ENCODE data around the gene POLR3E. TPM values are rescaled to one million over a fixed set of nuclear protein-coding genes. Genes with fewer than 3 reads are reported as not detected.

The POLR3E gene
- total RNA-seq, 1 donor from 2014 or later: 19.5 TPM

- Histone ChIP-seq H3K27me3 (no peaks in the 10 kb centered on the region), H3K27ac (no peak overlapping the region), H3K9me3 (no peaks in the 10 kb centered on the region), H3K4me1 (no peaks in the 10 kb centered on the region), H3K36me3 (peaks cover 41 to 82% of the 10 kb centered on the region in 2 donors), H3K4me3 (no peak overlapping the region)
- no peak for TF ChIP-seq CTCF (IDR thresholded peaks at IDR 0.05)
- no peak for DNase-seq (ENCODE audit: low spot score in 2 of 2)
- intact Hi-C loops (cut with DNase I): no loop called here
Measured at GRCh38 chr16:22282254-22282892, 14.8 kb upstream of the POLR3E start.

- no peaks in the 10 kb centered on the region for H3K27me3 ChIP-seq
- no peaks in the 10 kb centered on the region for H3K9me3 ChIP-seq
- no peak overlapping the region for H3K27ac ChIP-seq
- TF ChIP-seq CTCF (IDR thresholded peaks at IDR 0.05): no peak
- intact Hi-C loops (cut with DNase I): no loop called here
- H3K4me3 ChIP-seq: no peak overlapping the region
- peaks cover 36 to 63% of the 10 kb centered on the region in 2 donors for H3K36me3 ChIP-seq
- no peak for DNase-seq (ENCODE audit: low spot score in 2 of 2)
- H3K4me1 ChIP-seq: no peaks in the 10 kb centered on the region
Measured at GRCh38 chr16:22284637-22285036, 12.6 kb upstream of the POLR3E start.

GRCh38 chr16:22285080-22285479 lies 12.1 kb upstream of the POLR3E start:
- Histone ChIP-seq H3K9me3 (no peaks in the 10 kb centered on the region), H3K4me3 (no peak overlapping the region), H3K27me3 (no peaks in the 10 kb centered on the region), H3K36me3 (peaks cover 32 to 59% of the 10 kb centered on the region in 2 donors), H3K27ac (no peak overlapping the region), H3K4me1 (no peaks in the 10 kb centered on the region)
- intact Hi-C loops (cut with DNase I): no loop called here
- no peak for TF ChIP-seq CTCF (IDR thresholded peaks at IDR 0.05)
- no peak for DNase-seq (ENCODE audit: low spot score in 2 of 2)

GRCh38 chr16:22291020-22291419 lies 6.2 kb upstream of the POLR3E start:
- no peak for DNase-seq (ENCODE audit: low spot score in 2 of 2)
- H3K27ac ChIP-seq: no peak overlapping the region
- intact Hi-C loops (cut with DNase I): loop anchor here (10.0 kb wide), 1 partner anchor 216 kb away; no protein-coding TSS in a partner anchor
- peaks cover 0 to 4% of the 10 kb centered on the region in 2 donors for H3K36me3 ChIP-seq
- no peak overlapping the region for H3K4me3 ChIP-seq
- no peak for TF ChIP-seq CTCF (IDR thresholded peaks at IDR 0.05)
- no peaks in the 10 kb centered on the region for H3K4me1 ChIP-seq
- H3K27me3 ChIP-seq: no peaks in the 10 kb centered on the region
- no peaks in the 10 kb centered on the region for H3K9me3 ChIP-seq

GRCh38 chr16:22291860-22292318 lies 5.3 kb upstream of the POLR3E start:
- DNase-seq (ENCODE audit: low spot score in 2 of 2): no peak
- H3K27ac ChIP-seq: no peak overlapping the region

More at GRCh38 chr16:22291860-22292318, 5.3 kb upstream of the POLR3E start:
- no peaks in the 10 kb centered on the region for H3K9me3 ChIP-seq
- H3K36me3 ChIP-seq: no peaks in the 10 kb centered on the region
- intact Hi-C loops (cut with DNase I): loop anchor here (10.0 kb wide), 1 partner anchor 217 kb away; no protein-coding TSS in a partner anchor
- H3K4me3 ChIP-seq: no peak overlapping the region
- no peaks in the 10 kb centered on the region for H3K27me3 ChIP-seq
- TF ChIP-seq CTCF (IDR thresholded peaks at IDR 0.05): no peak
- H3K4me1 ChIP-seq: no peaks in the 10 kb centered on the region

All from ascending aorta (tissue), 2 donors.